Esophagus muscularis mucosa (tissue), 3 donors: Measurements from ENCODE around the gene TEX52.

Experiments
- EP300 ChIP-seq: sonication (generic); formaldehyde crosslinking; IDR thresholded peaks from one replicate; pipeline ENCODE4 v1.6.1; 2017; ENCODE audit warnings: antibody characterized with exemption
- TF ChIP-seq, protein P1 (sequence below), 3 experiments: fragments of 200-600 bp in 2 of 3; fragments of 450-650 bp in 1 of 3; sonication (generic) in 2 of 3; IDR thresholded peaks; one replicate each; pipeline ENCODE4 v1.5.1; 2017 to 2019; ENCODE audit warnings: antibody characterized with exemption in 3 of 3, mild to moderate bottlenecking in 2 of 3, moderate library complexity in 1 of 3

- TF ChIP-seq, protein P1, sequence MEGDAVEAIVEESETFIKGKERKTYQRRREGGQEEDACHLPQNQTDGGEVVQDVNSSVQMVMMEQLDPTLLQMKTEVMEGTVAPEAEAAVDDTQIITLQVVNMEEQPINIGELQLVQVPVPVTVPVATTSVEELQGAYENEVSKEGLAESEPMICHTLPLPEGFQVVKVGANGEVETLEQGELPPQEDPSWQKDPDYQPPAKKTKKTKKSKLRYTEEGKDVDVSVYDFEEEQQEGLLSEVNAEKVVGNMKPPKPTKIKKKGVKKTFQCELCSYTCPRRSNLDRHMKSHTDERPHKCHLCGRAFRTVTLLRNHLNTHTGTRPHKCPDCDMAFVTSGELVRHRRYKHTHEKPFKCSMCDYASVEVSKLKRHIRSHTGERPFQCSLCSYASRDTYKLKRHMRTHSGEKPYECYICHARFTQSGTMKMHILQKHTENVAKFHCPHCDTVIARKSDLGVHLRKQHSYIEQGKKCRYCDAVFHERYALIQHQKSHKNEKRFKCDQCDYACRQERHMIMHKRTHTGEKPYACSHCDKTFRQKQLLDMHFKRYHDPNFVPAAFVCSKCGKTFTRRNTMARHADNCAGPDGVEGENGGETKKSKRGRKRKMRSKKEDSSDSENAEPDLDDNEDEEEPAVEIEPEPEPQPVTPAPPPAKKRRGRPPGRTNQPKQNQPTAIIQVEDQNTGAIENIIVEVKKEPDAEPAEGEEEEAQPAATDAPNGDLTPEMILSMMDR (IDR thresholded peaks at IDR 0.05), result no peak
- TF ChIP-seq EP300, result no peak
These were observed 36.2 kb upstream of the TEX52 start for GRCh38 chr12:2893007-2893406.
